Mesenteric fat pad (tissue), 1 donor: ENCODE results near the gene TLN1. TPM values are rescaled to one million over a fixed set of nuclear protein-coding genes. Genes with fewer than 3 reads are reported as not detected.
A peak's percentile ranks its signal among the peaks of the same experiment; 100 is the strongest.

Source experiments
- DNase-seq: peaks from one replicate; pipeline ENCODE4 v3.0.0-alpha.2; 2020; ENCODE audit warnings: low spot score
- total RNA-seq: library from RNA; stranded (reverse); fragmentation: NEBNext Ultra II Directional; extraction: Animal tissue kit (Norgen Biotek cat#: 25700); gene quantifications from one replicate; pipeline ENCODE4 v1.2.1, GENCODE V29; 2021
- donor health status: DM: yes; HTN: yes; CAD: no.

The TLN1 gene
- total RNA-seq, 1 donor from 2014 or later = 622 TPM

- DNase-seq = peak; percentile 85
These were observed 20.2 kb downstream of the TLN1 start for GRCh38 chr9:35711501-35712428.

GRCh38 chr9:35710818-35711500, 21.0 kb downstream of the TLN1 start:
- DNase-seq = peak; percentile 65

GRCh38 chr9:35708146-35708545, 23.8 kb downstream of the TLN1 start:
- no peak for DNase-seq

GRCh38 chr9:35706951-35707350, 25.0 kb downstream of the TLN1 start:
- no peak for DNase-seq

- no peak for DNase-seq
These were observed 26.1 kb downstream of the TLN1 start for GRCh38 chr9:35705836-35706430.

- no peak for DNase-seq
These were observed 26.6 kb downstream of the TLN1 start for GRCh38 chr9:35705372-35705771.

- no peak for DNase-seq
These were observed 27.9 kb downstream of the TLN1 start for GRCh38 chr9:35703906-35704672.

GRCh38 chr9:35702696-35703095, 29.3 kb downstream of the TLN1 start:
- no peak for DNase-seq

- DNase-seq = no peak
These were observed 31.1 kb downstream of the TLN1 start for GRCh38 chr9:35700942-35701341.

GRCh38 chr9:35700031-35700430, 32.0 kb downstream of the TLN1 start:
- no peak for DNase-seq

- no peak for DNase-seq
These were observed 33.8 kb downstream of the TLN1 start for GRCh38 chr9:35698231-35698630.

GRCh38 chr9:35697486-35697885, 34.5 kb downstream of the TLN1 start:
- no peak for DNase-seq

- DNase-seq = no peak
These were observed 35.3 kb downstream of the TLN1 start for GRCh38 chr9:35696520-35697215.

GRCh38 chr9:35695943-35696401, 36.0 kb downstream of the TLN1 start:
- no peak for DNase-seq

- no peak for DNase-seq
These were observed 40.2 kb downstream of the TLN1 start for GRCh38 chr9:35691757-35692301.

GRCh38 chr9:35691334-35691650, 40.7 kb downstream of the TLN1 start:
- DNase-seq = no peak

GRCh38 chr9:35690614-35691333, 41.2 kb downstream of the TLN1 start:
- peak; percentile 93 for DNase-seq

GRCh38 chr9:35690294-35690613, 41.7 kb downstream of the TLN1 start:
- DNase-seq = no peak

GRCh38 chr9:35689542-35690293, 42.3 kb downstream of the TLN1 start, which contains the start of gene TPM2:
TSS of gene TPM2 (minus strand) at chr9:35689925. CDS start at chr9:35689817, 108 bp downstream.
- DNase-seq = no peak
